ENCODE data around the gene INVS.

The INVS gene

GRCh38 chr9:100167915-100168654 lies 69.0 kb downstream of the INVS start:
- TF ChIP-seq, protein P1, sequence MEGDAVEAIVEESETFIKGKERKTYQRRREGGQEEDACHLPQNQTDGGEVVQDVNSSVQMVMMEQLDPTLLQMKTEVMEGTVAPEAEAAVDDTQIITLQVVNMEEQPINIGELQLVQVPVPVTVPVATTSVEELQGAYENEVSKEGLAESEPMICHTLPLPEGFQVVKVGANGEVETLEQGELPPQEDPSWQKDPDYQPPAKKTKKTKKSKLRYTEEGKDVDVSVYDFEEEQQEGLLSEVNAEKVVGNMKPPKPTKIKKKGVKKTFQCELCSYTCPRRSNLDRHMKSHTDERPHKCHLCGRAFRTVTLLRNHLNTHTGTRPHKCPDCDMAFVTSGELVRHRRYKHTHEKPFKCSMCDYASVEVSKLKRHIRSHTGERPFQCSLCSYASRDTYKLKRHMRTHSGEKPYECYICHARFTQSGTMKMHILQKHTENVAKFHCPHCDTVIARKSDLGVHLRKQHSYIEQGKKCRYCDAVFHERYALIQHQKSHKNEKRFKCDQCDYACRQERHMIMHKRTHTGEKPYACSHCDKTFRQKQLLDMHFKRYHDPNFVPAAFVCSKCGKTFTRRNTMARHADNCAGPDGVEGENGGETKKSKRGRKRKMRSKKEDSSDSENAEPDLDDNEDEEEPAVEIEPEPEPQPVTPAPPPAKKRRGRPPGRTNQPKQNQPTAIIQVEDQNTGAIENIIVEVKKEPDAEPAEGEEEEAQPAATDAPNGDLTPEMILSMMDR (IDR thresholded peaks at IDR 0.05; ENCODE audit: low read length, missing control alignments): peak; percentile 26
- peak; percentile 16 for DNase-seq (ENCODE audit: low read depth)
- H3K4me3 ChIP-seq (replicated peaks; ENCODE audit: low read depth, low read length): no peak overlapping the region

DNA sequence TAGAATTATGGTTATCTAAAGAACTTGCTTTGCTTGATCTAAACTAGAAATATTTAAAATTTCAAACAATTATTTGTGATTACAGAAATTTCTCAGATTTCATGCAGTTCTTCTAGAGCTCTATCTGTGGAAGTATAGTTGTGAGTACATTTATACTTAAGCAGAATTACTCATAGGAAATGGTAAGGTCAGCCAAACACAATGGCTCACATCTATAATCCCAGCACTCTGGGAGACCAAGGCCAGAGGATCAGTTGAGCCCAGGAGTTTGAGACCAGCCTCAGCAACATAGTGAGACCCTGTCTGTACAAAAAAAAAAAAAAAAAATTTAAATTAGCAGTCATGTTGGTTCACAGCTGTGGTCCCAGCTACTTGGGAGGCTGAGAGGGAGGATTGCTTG lies 71.0 kb downstream of the INVS start:
- TF ChIP-seq, protein P1 (IDR thresholded peaks at IDR 0.05; ENCODE audit: low read length, missing control alignments): no peak
- no peak overlapping the region for H3K4me3 ChIP-seq (replicated peaks; ENCODE audit: low read depth, low read length)
- peak; percentile 44 for DNase-seq (ENCODE audit: low read depth)

DNA sequence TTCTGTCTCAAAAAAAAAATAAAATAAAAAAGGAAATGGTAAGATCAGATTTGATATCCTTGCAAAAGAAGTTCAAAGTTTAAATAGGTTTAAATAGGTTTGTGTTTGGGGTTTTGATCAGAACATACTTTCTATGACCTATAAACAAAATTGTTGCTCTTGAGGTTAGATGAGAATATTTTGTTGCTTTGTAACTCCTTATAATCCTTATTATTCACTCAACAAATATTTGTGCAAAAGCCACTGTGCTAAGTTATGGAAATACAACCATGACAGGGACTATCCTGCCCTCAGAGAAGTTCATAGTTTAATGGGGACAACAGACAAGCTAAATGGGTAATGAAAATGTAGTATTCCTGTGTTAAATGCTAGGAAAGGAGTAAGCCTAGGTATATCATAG lies 71.5 kb downstream of the INVS start:
- no peak overlapping the region for H3K4me3 ChIP-seq (replicated peaks; ENCODE audit: low read depth, low read length)
- TF ChIP-seq, protein P1 (IDR thresholded peaks at IDR 0.05; ENCODE audit: low read length, missing control alignments): no peak
- no peak for DNase-seq (ENCODE audit: low read depth)

- TF ChIP-seq, protein P1 (IDR thresholded peaks at IDR 0.05; ENCODE audit: low read length, missing control alignments): no peak
- no peak for DNase-seq (ENCODE audit: low read depth)
- H3K4me3 ChIP-seq (replicated peaks; ENCODE audit: low read depth, low read length): no peak overlapping the region
Observed at GRCh38 chr9:100186356-100186755, 87.3 kb downstream of the INVS start.

DNA sequence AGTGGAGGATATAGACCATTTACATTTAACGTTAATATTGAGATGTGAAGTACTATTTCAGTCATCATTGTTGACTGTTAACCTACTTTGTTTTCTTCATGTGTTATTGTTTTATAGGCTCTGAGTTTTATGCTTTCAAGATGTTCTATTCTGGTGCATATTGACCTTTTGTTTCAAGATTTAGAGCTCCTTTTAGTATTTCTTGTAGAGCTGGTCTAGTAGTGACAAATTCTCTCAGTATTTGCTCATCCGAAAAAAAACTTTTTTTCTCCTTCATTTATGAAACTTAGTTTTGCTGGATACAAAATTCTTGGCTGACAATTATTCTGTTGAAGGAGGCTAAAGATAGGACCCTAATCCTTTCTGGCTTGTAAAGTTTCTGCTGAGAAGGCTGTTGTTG lies 91.3 kb downstream of the INVS start:
- DNase-seq (ENCODE audit: low read depth): no peak
- TF ChIP-seq, protein P1 (IDR thresholded peaks at IDR 0.05; ENCODE audit: low read length, missing control alignments): no peak
- H3K4me3 ChIP-seq (replicated peaks; ENCODE audit: low read depth, low read length): no peak overlapping the region

DNA sequence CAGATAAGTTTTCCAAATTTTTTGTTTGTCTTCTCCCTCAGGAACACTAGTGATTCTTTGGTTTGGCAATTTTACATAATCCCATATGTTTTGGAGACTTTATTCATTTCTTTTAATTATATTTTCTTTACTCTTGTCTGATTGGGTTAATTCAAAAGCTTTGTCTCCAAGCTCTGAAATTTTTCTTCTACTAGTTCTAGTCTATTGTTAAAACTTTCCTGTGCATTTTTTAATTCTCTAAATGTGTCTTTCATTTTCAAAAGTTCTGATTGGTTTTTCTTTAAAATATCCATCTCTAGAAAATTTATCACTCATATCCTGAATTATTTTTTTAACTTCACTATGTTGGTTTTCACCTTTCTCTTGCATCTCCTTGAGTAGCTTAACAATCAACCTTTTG lies 92.2 kb downstream of the INVS start:
- H3K4me3 ChIP-seq (replicated peaks; ENCODE audit: low read depth, low read length): no peak overlapping the region
- DNase-seq (ENCODE audit: low read depth): no peak
- TF ChIP-seq, protein P1 (IDR thresholded peaks at IDR 0.05; ENCODE audit: low read length, missing control alignments): no peak

DNA sequence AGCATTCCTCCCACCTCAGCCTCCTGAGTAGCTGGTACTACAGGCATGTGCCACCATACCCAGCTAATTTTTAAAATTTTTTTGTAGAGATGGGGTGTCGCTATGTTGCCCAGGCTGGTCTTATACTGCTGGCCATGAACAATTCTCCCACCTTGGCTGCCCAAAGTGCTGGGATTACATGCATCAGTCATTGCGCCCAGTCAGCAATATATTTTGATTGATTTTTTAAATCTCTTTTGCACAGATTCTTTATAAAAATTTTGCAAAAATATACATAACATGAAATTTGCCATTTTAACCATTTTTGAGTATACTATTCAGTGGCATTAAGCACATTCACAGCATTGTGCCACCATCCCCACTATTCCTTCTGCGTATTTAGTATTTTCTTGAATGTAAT lies 94.0 kb downstream of the INVS start:
- H3K4me3 ChIP-seq (replicated peaks; ENCODE audit: low read depth, low read length): no peak overlapping the region
- DNase-seq (ENCODE audit: low read depth): no peak
- TF ChIP-seq, protein P1 (IDR thresholded peaks at IDR 0.05; ENCODE audit: low read length, missing control alignments): no peak

All from fibroblast of pulmonary artery (primary cell).